ENCODE results near the gene ITGAX.
"Not testable (repeated sequence)": the region's sequence is repeated elsewhere in the genome, so short reads cannot be mapped to it uniquely, and the experiment has no call there.

Gene ITGAX

GRCh38 chr16:31354394-31355291 is at the start of gene ITGAX:
TSS of gene ITGAX (plus strand) at chr16:31355176. CDS start at chr16:31355255, 79 bp downstream.
- no peak within 1 kb of the TSS for H3K4me3 ChIP-seq (ENCODE audit: low read depth, low read length)

GRCh38 chr16:31305219-31305618 is 49.8 kb upstream of the ITGAX start:
- no peak overlapping the region for H3K4me3 ChIP-seq (ENCODE audit: low read depth, low read length)

- H3K4me3 ChIP-seq (ENCODE audit: low read depth, low read length): not testable (repeated sequence)
Observed at GRCh38 chr16:31308381-31308780, 46.6 kb upstream of the ITGAX start.

- no peak overlapping the region for H3K4me3 ChIP-seq (ENCODE audit: low read depth, low read length)
Observed at GRCh38 chr16:31322500-31322899, 32.5 kb upstream of the ITGAX start.

GRCh38 chr16:31323959-31324629 is 30.9 kb upstream of the ITGAX start:
- H3K4me3 ChIP-seq (ENCODE audit: low read depth, low read length): no peak overlapping the region

- H3K4me3 ChIP-seq (ENCODE audit: low read depth, low read length): no peak overlapping the region
Observed at GRCh38 chr16:31325171-31325570, 29.8 kb upstream of the ITGAX start.

GRCh38 chr16:31327646-31328225 is 27.2 kb upstream of the ITGAX start:
- no peak overlapping the region for H3K4me3 ChIP-seq (ENCODE audit: low read depth, low read length)

- no peak overlapping the region for H3K4me3 ChIP-seq (ENCODE audit: low read depth, low read length)
Observed at GRCh38 chr16:31328322-31329052, 26.5 kb upstream of the ITGAX start.

- H3K4me3 ChIP-seq (ENCODE audit: low read depth, low read length): no peak overlapping the region
Observed at GRCh38 chr16:31329671-31330552, 25.1 kb upstream of the ITGAX start.

GRCh38 chr16:31330553-31330890 is 24.5 kb upstream of the ITGAX start:
- H3K4me3 ChIP-seq (ENCODE audit: low read depth, low read length): no peak overlapping the region

- H3K4me3 ChIP-seq (ENCODE audit: low read depth, low read length): no peak overlapping the region
Observed at GRCh38 chr16:31331141-31331764, 23.7 kb upstream of the ITGAX start.

GRCh38 chr16:31331807-31332301 is 23.1 kb upstream of the ITGAX start:
- no peak overlapping the region for H3K4me3 ChIP-seq (ENCODE audit: low read depth, low read length)

- no peak overlapping the region for H3K4me3 ChIP-seq (ENCODE audit: low read depth, low read length)
Observed at GRCh38 chr16:31332544-31332943, 22.4 kb upstream of the ITGAX start.

GRCh38 chr16:31333686-31334649 is 21.0 kb upstream of the ITGAX start:
- H3K4me3 ChIP-seq (ENCODE audit: low read depth, low read length): no peak overlapping the region

GRCh38 chr16:31334934-31335333 is 20.0 kb upstream of the ITGAX start:
- no peak overlapping the region for H3K4me3 ChIP-seq (ENCODE audit: low read depth, low read length)

GRCh38 chr16:31335431-31335830 is 19.5 kb upstream of the ITGAX start:
- no peak overlapping the region for H3K4me3 ChIP-seq (ENCODE audit: low read depth, low read length)

GRCh38 chr16:31338166-31338685 is 16.8 kb upstream of the ITGAX start:
- H3K4me3 ChIP-seq (ENCODE audit: low read depth, low read length): not testable (repeated sequence)

- H3K4me3 ChIP-seq (ENCODE audit: low read depth, low read length): no peak overlapping the region
Observed at GRCh38 chr16:31344712-31345111, 10.3 kb upstream of the ITGAX start.

Data from iPS-11a (cell line).